IMR-90 (cell line): ENCODE data around the gene TEX35. TPM values are rescaled to one million over a fixed set of nuclear protein-coding genes. Genes with fewer than 3 reads are reported as not detected.

Source experiments
- ATAC-seq: fragments of 200-7000 bp; cut with Tn5 transposase; 2 replicates; pipeline ENCODE4 v1.9.1; 2020; ENCODE audit warnings: low read depth, mild to moderate bottlenecking, moderate library complexity
- BruUV-seq: library from RNA; stranded (reverse); fragments of 400-500 nt; replicated peaks from 2 replicates; lab custom pipeline; 2021; lab: Mats Ljungman, UMichigan
- CTCF ChIA-PET: fragments of 300-600 bp; formaldehyde crosslinking; extraction: SDS; loops from one replicate; lab custom pipeline; 2021; ENCODE audit warnings: antibody characterized with exemption; lab: Yijun Ruan, JAX
- POLR2A ChIA-PET: fragments of 300-600 bp; sonication (Branson Sonifier 250); formaldehyde crosslinking; loops from one replicate; lab custom pipeline; 2022; ENCODE audit warnings: antibody characterized with exemption; ENCODE audit not compliant: unreplicated experiment; lab: Charles Lee
- DNase-seq: peaks from one replicate; pipeline ENCODE4 v3.0.0; 2013
- H2AFZ ChIP-seq: replicated peaks from 2 replicates; pipeline ENCODE3; 2013; ENCODE audit warnings: low read length, mild to moderate bottlenecking; ENCODE audit not compliant: poor library complexity
- H2AK5ac ChIP-seq: 2 replicates; pipeline ENCODE4 v1.6.1; 2013; ENCODE audit warnings: low read depth, low read length, inconsistent platforms
- H2AK9ac ChIP-seq: replicated peaks from 2 replicates; pipeline ENCODE3; 2013; ENCODE audit warnings: mild to moderate bottlenecking, low read depth, low read length, moderate library complexity; ENCODE audit not compliant: poor library complexity
- H2BK120ac ChIP-seq: 2 replicates; pipeline ENCODE4 v1.6.1; 2013; ENCODE audit warnings: low read depth, low read length, inconsistent platforms
- H2BK15ac ChIP-seq: 3 replicates; pipeline ENCODE4 v1.6.1; 2013; ENCODE audit warnings: low read depth, low read length, inconsistent platforms
- H2BK20ac ChIP-seq: 2 replicates; pipeline ENCODE4 v1.6.1; 2013; ENCODE audit warnings: low read depth, mild to moderate bottlenecking, inconsistent platforms, low read length, moderate library complexity
- H2BK5ac ChIP-seq: 2 replicates; pipeline ENCODE4 v1.6.1; 2013; ENCODE audit warnings: mild to moderate bottlenecking, low read depth, low read length, inconsistent platforms; ENCODE audit not compliant: poor library complexity, severe bottlenecking
- H3K14ac ChIP-seq: replicated peaks from 2 replicates; pipeline ENCODE4 v1.6.1; 2013; ENCODE audit warnings: low read depth, low read length, inconsistent platforms
- H3K18ac ChIP-seq: 2 replicates; pipeline ENCODE4 v1.6.1; 2013; ENCODE audit warnings: low read depth, low read length, control low read depth
- H3K23ac ChIP-seq: 2 replicates; pipeline ENCODE4 v1.6.1; 2013; ENCODE audit warnings: low read depth, low read length, inconsistent platforms
- H3K27ac ChIP-seq: 2 replicates; pipeline ENCODE4 v1.5.1; 2013; ENCODE audit warnings: mild to moderate bottlenecking, control low read depth, low read length; ENCODE audit not compliant: insufficient read depth
- H3K27me3 ChIP-seq: 2 replicates; pipeline ENCODE4 v1.6.1; 2013; ENCODE audit warnings: low read length; ENCODE audit not compliant: control insufficient read depth, insufficient read depth
- H3K36me3 ChIP-seq: 2 replicates; pipeline ENCODE4 v1.6.1; 2013; ENCODE audit warnings: low read length, mixed read lengths; ENCODE audit not compliant: control insufficient read depth, insufficient read depth
- H3K4ac ChIP-seq: 2 replicates; pipeline ENCODE4 v1.6.1; 2013; ENCODE audit warnings: low read depth, low read length, inconsistent platforms
- H3K4me1 ChIP-seq: 2 replicates; pipeline ENCODE4 v1.6.1; 2013; ENCODE audit warnings: low read length, mixed read lengths; ENCODE audit not compliant: control insufficient read depth, insufficient read depth
- H3K4me2 ChIP-seq: 2 replicates; pipeline ENCODE4 v1.6.1; 2013; ENCODE audit warnings: low read depth, mild to moderate bottlenecking, control low read depth, low read length, moderate library complexity
- H3K4me3 ChIP-seq: 2 replicates; pipeline ENCODE4 v1.5.1; 2013; ENCODE audit warnings: low read depth, mild to moderate bottlenecking, control low read depth, low read length, moderate library complexity; ENCODE audit not compliant: insufficient read depth
- H3K56ac ChIP-seq: 2 replicates; pipeline ENCODE4 v1.6.1; 2013; ENCODE audit warnings: low read length, inconsistent platforms; ENCODE audit not compliant: insufficient read depth; ENCODE audit errors: extremely low read depth
- H3K79me1 ChIP-seq, 2 experiments: 2 replicates each; pipeline ENCODE4 v1.6.1; 2013; ENCODE audit warnings: low read length in 2 of 2, inconsistent platforms in 1 of 2, low read depth in 1 of 2
- H3K9ac ChIP-seq: 2 replicates; pipeline ENCODE4 v1.6.1; 2013; ENCODE audit warnings: low read depth, low read length, control low read depth
- H3K9me1 ChIP-seq: 2 replicates; pipeline ENCODE4 v1.6.1; 2013; ENCODE audit warnings: low read length, inconsistent platforms; ENCODE audit not compliant: insufficient read depth
- H3K9me3 ChIP-seq: 2 replicates; pipeline ENCODE4 v1.6.1; 2013; ENCODE audit warnings: low read length; ENCODE audit not compliant: control insufficient read depth, insufficient read depth
- H4K20me1 ChIP-seq: 2 replicates; pipeline ENCODE4 v1.6.1; 2013; ENCODE audit warnings: low read length, inconsistent platforms; ENCODE audit not compliant: insufficient read depth
- H4K5ac ChIP-seq: 2 replicates; pipeline ENCODE4 v1.6.1; 2013; ENCODE audit warnings: mild to moderate bottlenecking, low read depth, low read length, control low read depth
- H4K8ac ChIP-seq, 2 experiments: 2 replicates each; pipeline ENCODE4 v1.6.1; 2013; ENCODE audit warnings: low read depth in 2 of 2, low read length in 2 of 2, control low read depth in 1 of 2, inconsistent platforms in 1 of 2
- H4K91ac ChIP-seq: 2 replicates; pipeline ENCODE4 v1.6.1; 2013; ENCODE audit warnings: low read depth, low read length, inconsistent platforms; ENCODE audit not compliant: insufficient read depth
- BHLHE40 ChIP-seq: fragments of 150-350 bp; IDR thresholded peaks from 2 replicates; pipeline ENCODE4 v1.6.1; 2016; ENCODE audit warnings: mild to moderate bottlenecking, low read depth, low read length
- CHD1 ChIP-seq: IDR thresholded peaks from 2 replicates; pipeline ENCODE4 v1.6.1; 2012; ENCODE audit warnings: low read depth, low read length, improper control_type of control experiment
- FOS ChIP-seq: fragments of 150-350 bp; IDR thresholded peaks from 2 replicates; pipeline ENCODE4 v1.6.1; 2016; ENCODE audit warnings: low read depth, low read length
- MAZ ChIP-seq: IDR thresholded peaks from 2 replicates; pipeline ENCODE4 v1.6.1; 2012; ENCODE audit warnings: low read depth, mild to moderate bottlenecking, low read length, improper control_type of control experiment, moderate library complexity, borderline replicate concordance
- NFE2L2 ChIP-seq: fragments of 150-350 bp; IDR thresholded peaks from 2 replicates; pipeline ENCODE4 v1.6.1; 2016; ENCODE audit warnings: low read depth, mild to moderate bottlenecking, low read length
- POLR2A ChIP-seq: IDR thresholded peaks from 2 replicates; pipeline ENCODE4 v1.6.1; 2012; ENCODE audit warnings: mild to moderate bottlenecking, low read depth, low read length
- RAD21 ChIP-seq: IDR thresholded peaks from 2 replicates; pipeline ENCODE4 v1.6.1; 2012; ENCODE audit warnings: low read length, improper control_type of control experiment
- RCOR1 ChIP-seq: IDR thresholded peaks from 2 replicates; pipeline ENCODE4 v1.6.1; 2012; ENCODE audit warnings: mild to moderate bottlenecking, low read length, improper control_type of control experiment; ENCODE audit not compliant: insufficient replicate concordance
- SMC3 ChIP-seq: fragments of 150-350 bp; IDR thresholded peaks from 2 replicates; pipeline ENCODE4 v1.6.1; 2016; ENCODE audit warnings: low read depth, mild to moderate bottlenecking, antibody characterized with exemption, low read length, moderate library complexity
- WGBS, 2 experiments: methylation state at CpG; one replicate each; pipeline versions ENCODE4 v1.1.5 to v1.1.7; 2013; ENCODE audit warnings: missing lambda C conversion rate in 2 of 2; ENCODE audit not compliant: insufficient read length in 1 of 2; ENCODE audit errors: extremely low coverage in 2 of 2; 5-methylcytosine and 5-hydroxymethylcytosine counted together
- dilution Hi-C: fragments of 300-500 bp; cut with HindIII; formaldehyde crosslinking; loops from one replicate; pipeline ENCODE4 v1.14.3; 2018; ENCODE audit warnings: low sequenced_read_pairs; ENCODE audit not compliant: unreplicated experiment
- in situ Hi-C: fragments of 300-500 bp; cut with MboI; formaldehyde crosslinking; loops from 3 replicates; pipeline ENCODE4 v1.14.3; 2019; ENCODE audit warnings: low sequenced_read_pairs, inconsistent platforms, mixed read lengths
- intact Hi-C: fragments of 100-400 bp; cut with micrococcal nuclease; formaldehyde crosslinking; loops from 2 replicates; pipeline ENCODE4 v1.10.0; 2022
- polyA plus RNA-seq, 3 experiments: library from polyadenylated mRNA; depleted of rRNA; stranded (reverse); fragments of >200 nt; gene quantifications; 2 replicates each; pipeline ENCODE4 v1.2.3, GENCODE V29; 2012; ENCODE audit warnings: low replicate concordance in 1 of 3
- total RNA-seq: library from RNA; depleted of rRNA; stranded (reverse); fragments of >200 nt; gene quantifications from 2 replicates; pipeline ENCODE4 v1.2.3, GENCODE V29; 2012
- TF ChIP-seq, protein P1 (sequence below): fragments of 150-350 bp; IDR thresholded peaks from 2 replicates; pipeline ENCODE4 v1.6.1; 2016; ENCODE audit warnings: low read depth, mild to moderate bottlenecking, low read length, moderate library complexity, borderline replicate concordance
- TF ChIP-seq, protein P2 (sequence below): conservative IDR thresholded peaks from 2 replicates; pipeline ENCODE4 v1.5.1; 2012; ENCODE audit warnings: mild to moderate bottlenecking, low read depth, low read length, improper control_type of control experiment

TEX35 gene
- total and polyA plus RNA-seq, 2 of the 4 experiments (the other 2 are of a cell fraction) = 0.05 TPM; not detected in 1

DNA sequence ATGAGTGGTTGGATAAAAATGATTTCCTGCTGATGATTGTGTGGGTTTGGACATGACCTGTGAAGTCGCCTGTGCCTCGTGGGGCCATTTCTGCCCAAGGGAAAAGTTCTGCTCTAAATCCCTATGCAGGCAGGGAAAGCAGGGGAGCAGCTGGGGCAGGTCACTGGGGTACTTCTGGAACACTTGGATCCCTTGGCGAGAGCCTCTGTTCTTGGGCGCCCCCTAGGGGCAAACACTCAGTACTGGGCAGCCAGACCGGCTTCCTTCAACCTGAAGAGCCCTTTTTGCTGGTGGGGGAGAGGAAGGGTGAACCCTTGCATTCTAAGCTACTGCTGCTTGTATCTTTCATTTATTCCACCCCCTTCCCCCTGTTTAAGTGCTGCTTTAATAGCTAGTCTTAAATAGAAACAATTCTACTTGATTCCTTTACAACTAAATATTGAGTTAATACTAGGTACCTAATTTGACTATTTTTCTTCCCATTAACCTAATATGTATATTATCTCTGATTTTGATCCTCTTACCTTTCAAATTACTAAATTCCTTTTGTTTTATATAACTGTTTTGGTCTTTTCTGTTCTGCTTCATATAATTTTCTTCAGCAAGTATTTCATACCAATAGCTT is 11.1 kb upstream of the TEX35 start:
- no peak overlapping the region for H3K4me2 ChIP-seq
- no peaks in the 10 kb centered on the region for H4K20me1 ChIP-seq
- no peak overlapping the region for H4K91ac ChIP-seq
- no peak overlapping the region for H3K23ac ChIP-seq
- H3K9ac ChIP-seq = no peak overlapping the region
- dilution Hi-C loops (no loop called here), intact Hi-C loops (loop anchor here (5.0 to 10.0 kb wide), 2 partner anchors 190 to 477 kb away; no protein-coding TSS in a partner anchor), in situ Hi-C loops (loop anchor here (10.0 kb wide), 1 partner anchor 197 kb away; no protein-coding TSS in a partner anchor)
- WGBS, 2 experiments = 40% methylated on average over 2 of the region's 5 CpGs; no CpG with 5 or more reads in 1 of the 2 experiments
- H3K14ac ChIP-seq = no peak overlapping the region
- H3K27me3 ChIP-seq = peaks cover 5% of the 10 kb centered on the region; the same call in 1 of the 2 replicates
- no peak overlapping the region for H2BK15ac ChIP-seq
- H2BK120ac ChIP-seq = no peak overlapping the region
- H3K56ac ChIP-seq = no peak overlapping the region
- H3K79me1 ChIP-seq = no peaks in the 10 kb centered on the region
- peak; percentile 64 for DNase-seq
- no peak overlapping the region for H4K5ac ChIP-seq
- no peaks in the 10 kb centered on the region for H3K9me3 ChIP-seq
- ATAC-seq = peak; percentile 97
- H3K9me1 ChIP-seq = peaks cover 4% of the 10 kb centered on the region; the same call in 1 of the 2 replicates
- H2AK5ac ChIP-seq = peak overlapping the region; percentile 7; the same call in 1 of the 2 replicates
- no peak overlapping the region for H3K4ac ChIP-seq
- H2BK5ac ChIP-seq = no peak overlapping the region
- POLR2A ChIA-PET = interaction anchor here (0.5 kb wide), 1 partner anchor 188 kb away, joined by 3 read pairs; no protein-coding TSS in a partner anchor
- no TSS peak for BruUV-seq
- TF ChIP-seq BHLHE40 (no peak), MAZ (no peak), RAD21 (peak; percentile 71), POLR2A (no peak), SMC3 (peak; percentile 66), CHD1 (no peak), RCOR1 (no peak), NFE2L2 (no peak), FOS (no peak)
- TF ChIP-seq, protein P1, sequence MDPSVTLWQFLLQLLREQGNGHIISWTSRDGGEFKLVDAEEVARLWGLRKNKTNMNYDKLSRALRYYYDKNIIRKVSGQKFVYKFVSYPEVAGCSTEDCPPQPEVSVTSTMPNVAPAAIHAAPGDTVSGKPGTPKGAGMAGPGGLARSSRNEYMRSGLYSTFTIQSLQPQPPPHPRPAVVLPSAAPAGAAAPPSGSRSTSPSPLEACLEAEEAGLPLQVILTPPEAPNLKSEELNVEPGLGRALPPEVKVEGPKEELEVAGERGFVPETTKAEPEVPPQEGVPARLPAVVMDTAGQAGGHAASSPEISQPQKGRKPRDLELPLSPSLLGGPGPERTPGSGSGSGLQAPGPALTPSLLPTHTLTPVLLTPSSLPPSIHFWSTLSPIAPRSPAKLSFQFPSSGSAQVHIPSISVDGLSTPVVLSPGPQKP = no peak
- TF ChIP-seq, protein P2, sequence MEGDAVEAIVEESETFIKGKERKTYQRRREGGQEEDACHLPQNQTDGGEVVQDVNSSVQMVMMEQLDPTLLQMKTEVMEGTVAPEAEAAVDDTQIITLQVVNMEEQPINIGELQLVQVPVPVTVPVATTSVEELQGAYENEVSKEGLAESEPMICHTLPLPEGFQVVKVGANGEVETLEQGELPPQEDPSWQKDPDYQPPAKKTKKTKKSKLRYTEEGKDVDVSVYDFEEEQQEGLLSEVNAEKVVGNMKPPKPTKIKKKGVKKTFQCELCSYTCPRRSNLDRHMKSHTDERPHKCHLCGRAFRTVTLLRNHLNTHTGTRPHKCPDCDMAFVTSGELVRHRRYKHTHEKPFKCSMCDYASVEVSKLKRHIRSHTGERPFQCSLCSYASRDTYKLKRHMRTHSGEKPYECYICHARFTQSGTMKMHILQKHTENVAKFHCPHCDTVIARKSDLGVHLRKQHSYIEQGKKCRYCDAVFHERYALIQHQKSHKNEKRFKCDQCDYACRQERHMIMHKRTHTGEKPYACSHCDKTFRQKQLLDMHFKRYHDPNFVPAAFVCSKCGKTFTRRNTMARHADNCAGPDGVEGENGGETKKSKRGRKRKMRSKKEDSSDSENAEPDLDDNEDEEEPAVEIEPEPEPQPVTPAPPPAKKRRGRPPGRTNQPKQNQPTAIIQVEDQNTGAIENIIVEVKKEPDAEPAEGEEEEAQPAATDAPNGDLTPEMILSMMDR = peak; percentile 87
- no peak overlapping the region for H4K8ac ChIP-seq
- H2BK20ac ChIP-seq = no peak overlapping the region
- no peaks in the 10 kb centered on the region for H3K4me1 ChIP-seq
- no peak overlapping the region for H2AK9ac ChIP-seq
- H3K18ac ChIP-seq = no peak overlapping the region
- H3K4me3 ChIP-seq = no peak overlapping the region
- H3K27ac ChIP-seq = no peak overlapping the region
- CTCF ChIA-PET = interaction anchor here (0.7 to 1.9 kb wide), 15 partner anchors 10 to 501 kb away, joined by 3 to 14 read pairs (median 4); no protein-coding TSS in a partner anchor
- no peaks in the 10 kb centered on the region for H3K36me3 ChIP-seq
- H2AFZ ChIP-seq = peak overlapping the region; percentile 64
